HTERT RPE-1 (cell line): Measurements from ENCODE around the gene CXCL12.

Experiments used
- in situ Hi-C: fragments of 300-500 bp; cut with MboI; formaldehyde crosslinking; loops from 4 replicates; pipeline ENCODE4 v1.14.3; 2020; ENCODE audit warnings: low sequenced_read_pairs

Gene CXCL12

DNA sequence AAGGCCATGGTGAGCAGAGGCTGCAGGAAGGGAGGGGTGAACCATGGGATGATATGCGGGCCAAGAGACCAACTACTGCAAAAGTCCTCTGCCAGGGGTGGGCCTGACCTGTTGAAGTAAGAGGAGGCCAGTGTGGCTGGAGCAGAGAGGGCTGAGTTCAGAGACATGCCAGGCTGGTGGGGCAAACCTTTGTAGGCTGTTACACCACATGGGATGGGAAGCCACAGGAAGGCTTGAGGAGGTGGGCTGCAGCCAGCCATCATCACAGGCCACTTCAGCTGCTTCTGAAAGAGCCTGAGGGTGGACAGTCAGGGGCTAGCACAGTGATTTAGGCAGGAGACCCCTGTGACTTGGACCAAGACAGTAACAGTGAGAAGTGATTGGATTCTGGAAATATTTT, 20.3 kb downstream of the CXCL12 start:
- in situ Hi-C loops, result no loop called here

DNA sequence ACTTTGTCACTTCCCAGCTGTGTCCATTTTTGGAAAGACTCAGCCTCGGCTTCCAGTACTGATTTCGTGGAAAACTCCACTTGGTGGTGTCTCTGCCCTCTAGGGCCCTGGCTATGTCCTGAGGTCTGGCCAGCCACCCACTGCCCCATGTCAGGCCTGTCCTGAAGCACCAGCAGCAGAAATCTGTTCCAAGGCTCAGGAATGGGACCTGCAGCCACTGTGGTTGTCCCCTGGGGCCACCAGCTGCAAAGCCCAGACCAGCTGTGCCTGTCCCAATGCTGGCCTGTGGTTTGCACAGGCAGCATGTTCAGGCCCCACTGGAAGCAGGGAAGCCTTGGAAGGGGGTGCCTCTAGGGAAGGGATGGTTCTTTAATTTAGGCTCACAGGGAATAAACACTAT, 21.2 kb downstream of the CXCL12 start:
- in situ Hi-C loops, result no loop called here

DNA sequence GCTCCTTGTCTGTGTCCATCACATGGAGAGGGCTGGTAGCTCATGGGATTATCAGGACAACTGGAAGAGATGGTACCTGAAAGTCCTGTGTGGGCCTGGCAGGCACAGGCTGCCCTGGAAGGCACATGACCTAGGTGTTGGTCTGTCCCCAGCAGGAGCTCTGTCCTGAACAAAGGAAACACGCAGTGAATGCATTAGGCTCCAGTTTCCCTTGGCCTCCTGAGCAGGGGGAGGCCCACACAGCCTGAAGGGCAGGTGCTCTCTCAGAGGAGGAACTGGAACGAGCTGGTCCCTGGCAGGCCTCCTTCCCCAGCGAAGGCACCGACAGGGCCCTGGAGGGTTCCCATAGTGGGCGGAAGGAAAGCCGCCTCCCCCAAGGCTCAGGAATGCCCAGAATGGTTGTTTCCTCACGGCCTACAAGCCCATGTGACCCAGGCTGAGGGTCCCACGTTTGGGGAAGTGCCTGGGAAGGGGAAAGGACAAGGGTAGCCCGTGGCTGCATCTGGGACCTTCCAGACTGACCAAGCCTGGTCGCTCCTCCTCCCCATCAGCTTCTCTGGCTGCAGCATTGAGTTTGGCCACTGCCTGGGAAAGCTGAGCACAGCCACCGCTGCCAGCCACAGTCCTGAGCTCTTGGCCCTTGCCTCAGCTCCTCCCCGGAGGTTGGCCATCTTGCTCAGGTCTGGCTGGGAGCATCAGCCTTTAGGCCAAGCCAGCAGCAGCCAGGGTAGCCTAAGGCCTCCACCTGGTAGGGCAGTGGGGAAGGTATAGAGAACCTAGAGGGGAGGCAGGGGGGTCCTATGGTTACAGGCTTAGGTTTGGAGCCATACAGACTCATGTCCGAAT, 21.8 kb downstream of the CXCL12 start:
- in situ Hi-C loops, result no loop called here

DNA sequence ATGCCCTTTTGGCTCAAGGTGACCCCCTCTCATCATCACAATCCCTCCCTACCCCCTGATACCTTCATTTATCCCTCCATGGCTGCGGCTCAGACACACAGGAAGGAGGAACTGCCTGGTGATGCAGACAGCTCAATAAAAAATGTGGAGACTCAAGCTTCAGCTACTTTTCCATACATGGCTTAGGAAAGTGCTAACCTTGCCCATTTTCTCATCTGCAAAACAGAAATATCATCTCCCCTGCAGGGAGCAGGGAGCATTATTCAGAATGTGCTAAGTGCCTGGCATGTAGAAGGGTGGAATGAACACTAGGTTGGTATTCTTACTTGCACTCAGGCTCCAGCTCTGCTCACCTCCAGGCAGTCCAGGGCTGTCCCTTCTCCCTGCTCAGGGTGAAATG, 23.8 kb downstream of the CXCL12 start:
- in situ Hi-C loops, result no loop called here

DNA sequence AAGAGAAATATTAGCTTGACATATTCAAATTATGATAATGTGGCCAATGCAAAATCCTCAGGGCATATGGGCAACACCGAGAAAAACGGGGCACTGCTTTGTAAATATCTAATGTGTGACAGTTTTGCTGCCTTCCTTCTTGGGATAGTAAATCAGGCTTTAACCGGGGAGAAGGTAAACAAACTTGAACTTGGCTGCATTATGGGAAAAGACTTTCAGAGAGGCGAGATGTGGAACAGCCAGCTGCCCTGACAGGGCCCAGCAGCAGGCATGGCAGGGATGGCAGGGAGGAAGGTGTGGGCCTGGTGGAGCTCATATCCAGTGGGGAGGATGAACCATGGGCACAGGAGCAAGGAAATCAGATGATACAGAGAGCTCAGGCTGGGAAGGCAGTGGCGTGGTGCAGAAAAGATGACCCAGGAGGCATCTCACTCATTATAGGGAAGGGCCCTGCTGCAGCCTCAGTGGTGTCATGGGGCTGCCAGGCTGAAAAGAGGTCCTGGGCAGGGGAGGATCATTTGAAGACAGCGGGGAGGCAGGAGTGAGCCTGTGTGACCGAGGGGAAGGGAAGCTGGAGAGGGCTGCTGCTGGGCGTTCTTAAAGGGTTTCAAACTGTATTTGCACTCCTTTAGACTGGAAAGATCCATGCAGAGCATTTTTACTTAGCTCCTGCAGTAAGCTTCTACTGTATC, 26.7 kb downstream of the CXCL12 start:
- in situ Hi-C loops, result no loop called here

DNA sequence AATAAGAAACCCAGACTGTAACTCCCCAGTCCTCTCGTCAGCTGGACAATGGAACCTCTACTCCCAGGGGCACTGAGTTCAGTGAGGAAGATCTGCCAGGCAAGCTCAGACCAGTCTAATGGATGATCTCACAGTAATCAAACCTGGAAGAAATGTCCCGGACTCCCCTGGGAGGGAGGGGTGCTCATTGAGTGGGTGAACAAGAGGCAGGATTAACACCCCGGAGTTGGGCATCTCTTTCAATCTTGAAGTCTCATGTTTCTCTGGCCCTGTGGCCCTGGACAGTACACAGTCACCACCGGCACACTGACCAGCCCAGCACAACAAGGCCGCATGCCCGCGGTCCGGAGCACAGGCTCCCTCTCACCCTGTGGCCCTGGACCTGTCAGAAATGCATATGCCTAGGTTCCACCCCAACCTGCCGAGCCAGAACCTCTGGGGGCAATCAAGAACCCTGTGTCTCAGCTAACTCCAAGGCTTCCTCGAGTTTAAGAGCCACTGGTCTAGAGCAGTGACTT, 27.8 kb downstream of the CXCL12 start:
- in situ Hi-C loops, result no loop called here

DNA sequence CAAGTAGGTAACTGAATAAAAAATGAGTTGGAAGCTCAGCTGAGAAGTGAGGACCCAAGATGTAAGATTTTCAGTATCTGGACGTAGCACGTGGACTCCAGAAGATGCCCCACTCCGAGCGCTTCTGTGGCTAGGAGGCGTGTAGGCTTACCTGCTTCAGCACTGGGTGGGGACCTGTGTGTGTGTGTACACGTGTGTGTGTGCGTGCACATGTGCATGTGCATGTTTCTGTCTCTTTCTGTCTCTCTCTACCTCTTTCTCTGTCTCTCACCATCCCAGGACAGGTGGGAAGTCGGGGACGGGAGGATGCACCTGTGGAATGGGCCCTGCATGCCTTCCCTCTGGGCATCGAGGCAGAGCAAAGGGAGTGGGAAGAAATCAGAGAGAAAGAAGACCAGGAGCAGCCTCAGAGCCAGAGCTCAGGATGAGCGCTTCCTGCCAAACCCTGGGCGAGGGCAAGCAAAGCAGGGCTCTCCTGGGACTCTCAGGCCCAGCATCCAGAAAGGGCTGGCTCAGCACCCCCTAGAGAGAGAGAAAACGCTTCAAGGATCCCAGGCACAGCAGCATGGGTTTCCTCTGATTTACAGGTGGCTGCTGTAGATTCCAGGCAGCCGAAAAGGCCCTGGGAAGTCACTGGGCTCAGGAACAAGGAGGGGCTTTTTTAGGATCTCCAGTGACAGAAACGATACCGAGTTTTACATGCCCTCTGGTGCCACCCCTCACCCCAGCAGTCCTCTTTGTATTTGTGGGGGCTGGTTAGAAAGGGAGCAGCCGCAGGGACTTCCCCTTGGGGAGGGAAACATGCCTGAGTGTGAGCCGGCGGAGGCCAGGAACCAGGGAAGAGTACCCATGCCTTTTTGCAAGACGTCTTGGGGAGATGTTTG, 28.5 kb downstream of the CXCL12 start:
- in situ Hi-C loops, result no loop called here

DNA sequence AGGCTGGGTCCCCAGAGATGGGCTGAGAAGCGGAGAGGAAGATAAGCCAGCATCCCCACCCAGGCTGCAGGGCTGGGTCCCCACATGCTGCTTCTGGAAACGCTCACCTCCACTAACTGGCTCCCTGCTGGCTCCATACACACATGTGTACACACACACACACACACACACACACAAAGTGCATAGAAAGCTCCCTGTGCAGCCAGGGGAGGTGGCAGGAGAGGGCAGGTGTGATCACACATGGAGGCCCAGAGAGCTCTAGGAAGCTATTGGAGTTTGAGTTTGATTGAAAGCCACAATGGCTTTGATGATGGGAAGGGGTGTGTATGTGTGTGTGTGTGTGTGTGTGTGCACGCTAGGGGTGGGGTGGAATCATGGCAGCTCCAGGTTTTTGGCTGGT, 29.3 kb downstream of the CXCL12 start:
- in situ Hi-C loops, result no loop called here

DNA sequence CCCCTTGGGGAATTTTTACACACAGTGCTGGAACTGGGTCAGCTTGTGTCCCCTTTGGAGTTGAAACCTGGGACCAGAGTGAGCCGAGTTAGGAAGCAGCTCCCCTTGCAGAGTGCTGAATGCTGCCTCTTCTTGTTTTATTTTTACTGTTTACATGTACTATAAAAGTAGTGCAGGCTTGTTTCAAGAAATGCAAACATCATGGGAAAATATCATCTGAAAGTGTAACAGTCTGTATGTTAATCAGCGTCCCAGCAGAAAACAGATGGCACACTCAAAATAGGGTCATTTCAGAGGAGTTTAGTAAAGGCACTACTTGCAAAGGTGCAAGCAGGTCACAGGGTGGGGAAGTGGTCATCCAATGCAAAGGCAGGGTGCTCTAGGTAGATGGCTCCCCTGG, 30.1 kb downstream of the CXCL12 start:
- in situ Hi-C loops, result no loop called here

DNA sequence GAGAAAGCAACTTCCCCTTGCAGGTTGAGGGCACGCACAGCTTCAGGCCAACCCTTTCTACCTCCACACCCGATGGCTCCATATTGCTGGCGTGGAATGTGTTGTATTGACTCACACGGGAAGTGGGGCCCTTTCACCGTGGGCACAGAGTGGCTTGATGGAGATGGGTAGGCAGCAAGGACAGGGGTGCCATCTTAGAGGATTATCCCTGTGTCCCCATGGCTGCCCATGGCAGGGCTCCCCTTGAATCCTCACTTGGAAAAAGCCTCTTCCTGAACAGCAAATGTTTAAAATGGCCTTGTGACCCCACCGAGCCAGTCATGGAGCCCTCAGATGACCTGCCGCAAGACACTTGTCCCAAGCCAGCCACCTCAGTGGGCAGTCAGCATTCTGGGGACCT, 31.2 kb downstream of the CXCL12 start:
- in situ Hi-C loops, result no loop called here

DNA sequence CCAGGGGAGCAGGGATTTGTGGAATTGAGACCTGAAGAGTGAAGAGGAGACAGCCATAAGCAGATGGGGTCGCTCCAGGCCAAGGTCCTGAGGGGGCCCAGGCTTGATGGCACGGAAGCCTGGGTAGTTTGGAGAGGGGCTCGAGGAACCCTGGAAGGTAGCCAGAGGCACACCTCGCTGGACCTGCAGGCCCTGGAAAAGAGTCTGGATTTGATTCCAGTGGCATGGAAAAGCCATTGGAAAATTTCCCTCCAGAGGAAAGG, 31.8 kb downstream of the CXCL12 start:
- in situ Hi-C loops, result no loop called here

DNA sequence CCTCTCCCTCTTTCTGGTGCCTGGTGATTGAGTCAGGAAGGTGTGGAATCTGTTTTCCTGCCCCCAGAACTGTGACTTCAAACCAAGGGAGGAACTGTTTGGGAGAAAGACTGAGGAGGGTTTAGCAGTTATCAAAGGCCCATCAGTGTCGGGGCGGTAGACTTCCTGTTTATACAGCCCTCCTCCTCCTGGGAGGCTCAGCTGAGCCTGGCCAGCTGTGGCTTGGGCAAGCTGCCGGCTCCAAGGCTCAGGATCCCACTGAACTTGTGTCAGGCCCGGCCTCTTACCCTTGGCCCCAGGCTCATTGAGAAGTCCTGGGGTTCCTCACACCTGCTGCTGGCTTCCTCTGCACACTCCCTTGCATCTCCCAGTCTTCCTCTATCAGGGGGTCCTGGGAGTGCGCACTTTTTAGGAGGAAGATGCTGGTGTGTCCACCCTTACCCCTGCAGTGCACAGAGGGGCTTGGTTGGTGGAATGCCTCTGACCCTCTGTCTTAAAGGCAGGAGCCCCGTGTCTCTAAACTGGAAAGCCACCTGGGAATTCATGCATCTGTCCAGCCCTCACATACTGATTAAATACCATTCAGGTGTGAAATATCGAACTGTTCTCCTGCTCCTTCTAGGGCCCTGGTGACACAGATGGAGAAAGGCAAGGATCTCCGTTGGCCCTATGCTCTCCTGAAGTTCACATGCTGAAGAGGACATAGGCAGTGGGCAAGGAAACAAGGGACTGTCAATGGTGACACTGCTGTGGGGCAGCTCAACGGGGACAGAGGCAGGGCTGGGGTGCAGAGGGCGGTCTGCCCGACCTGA, 32.4 kb downstream of the CXCL12 start:
- in situ Hi-C loops, result no loop called here

DNA sequence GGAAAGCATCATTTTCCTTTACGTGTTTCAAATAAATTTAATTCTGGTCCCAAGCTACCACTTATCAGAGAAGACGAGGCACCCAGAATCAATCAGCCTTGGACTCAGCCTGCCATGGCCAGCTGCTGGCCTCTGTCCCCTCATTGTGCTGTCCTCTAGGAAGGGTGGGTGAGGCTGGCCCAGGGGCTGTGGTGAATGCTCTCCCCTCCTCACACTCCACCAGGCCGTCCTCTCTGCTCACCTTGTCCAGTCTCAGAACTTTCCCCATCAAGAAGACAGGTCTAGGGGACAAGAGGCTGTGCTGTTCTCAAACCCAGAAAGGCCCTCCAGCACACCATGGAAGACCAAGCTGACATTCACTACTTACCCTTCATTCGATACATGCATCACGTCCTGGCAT, 36.4 kb downstream of the CXCL12 start:
- in situ Hi-C loops, result no loop called here

DNA sequence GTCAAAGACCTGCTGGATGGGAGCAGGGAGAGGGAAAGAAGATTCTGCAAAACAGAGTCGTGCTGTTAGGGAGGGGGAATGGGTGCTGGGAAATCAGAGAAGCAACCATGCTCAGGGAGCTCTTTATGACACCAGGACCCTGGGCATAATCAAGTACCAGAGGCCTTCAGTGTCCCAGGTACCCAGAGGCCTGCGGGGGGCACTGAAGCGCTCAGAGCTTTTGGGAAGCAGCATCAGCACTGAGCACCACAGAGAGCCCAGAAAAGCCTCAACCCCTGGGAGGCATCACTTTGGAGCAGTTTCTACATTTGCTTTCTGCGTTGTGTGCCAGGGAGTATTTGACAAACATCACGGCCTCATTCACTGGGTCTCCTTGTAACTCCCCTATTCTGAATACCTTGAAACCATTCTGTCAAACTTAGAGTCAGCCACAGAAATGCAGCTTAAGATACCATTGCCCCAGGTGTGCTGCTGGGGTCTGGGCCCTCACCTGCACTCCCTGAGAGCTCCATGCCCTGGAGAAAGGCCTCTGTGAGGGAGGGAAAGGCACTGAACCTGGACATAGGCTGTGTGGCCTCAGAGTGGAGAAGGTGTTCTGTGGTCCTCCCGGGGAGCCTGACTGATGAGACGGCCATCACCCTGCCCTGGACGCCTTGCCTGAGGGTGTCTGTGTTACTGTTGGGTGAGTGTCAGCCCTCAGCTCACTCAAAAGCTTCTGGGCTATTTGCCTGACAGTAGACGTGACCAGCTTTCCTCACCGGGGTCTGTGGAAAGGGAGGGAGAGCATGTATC, 37.1 kb downstream of the CXCL12 start:
- in situ Hi-C loops, result no loop called here

DNA sequence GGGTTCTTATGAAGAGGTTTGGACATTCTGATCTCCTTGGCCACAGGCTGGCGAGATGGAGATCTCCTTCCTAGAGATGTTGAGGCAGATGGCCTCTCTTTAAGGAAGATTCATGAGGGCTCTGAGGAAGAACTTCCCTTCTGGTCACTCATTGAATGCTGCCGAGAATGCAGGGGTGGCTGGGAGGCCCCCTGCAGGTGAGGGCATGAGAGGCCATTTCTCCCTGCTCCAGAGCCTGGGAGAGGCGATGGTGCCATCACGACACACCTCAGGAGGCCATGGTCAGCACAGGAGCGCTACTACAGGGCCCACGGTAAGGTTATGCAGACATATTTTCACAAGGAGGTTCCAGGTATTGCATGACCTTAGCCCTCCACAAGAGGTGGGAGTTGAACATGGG, 40.2 kb downstream of the CXCL12 start:
- in situ Hi-C loops, result no loop called here

DNA sequence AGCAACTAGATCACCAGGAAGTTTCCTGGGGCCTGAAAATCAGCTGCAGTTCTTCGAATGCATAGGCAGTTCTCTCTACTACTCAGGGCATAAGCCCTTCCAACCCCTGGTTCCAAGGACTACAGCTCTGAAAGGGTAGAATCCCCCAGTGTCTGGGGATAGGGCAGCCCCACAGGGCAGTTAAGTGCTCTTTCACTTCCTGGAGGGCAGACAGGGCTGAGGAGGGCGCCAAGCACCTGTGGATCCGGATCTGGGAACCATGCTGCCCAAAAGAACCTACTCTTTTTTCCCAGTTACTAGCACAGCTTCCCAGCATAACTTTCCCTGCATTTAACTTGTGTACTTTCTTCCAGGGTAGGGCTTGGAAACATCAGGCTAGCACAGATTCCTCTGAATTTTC, 41.1 kb downstream of the CXCL12 start:
- in situ Hi-C loops, result no loop called here

DNA sequence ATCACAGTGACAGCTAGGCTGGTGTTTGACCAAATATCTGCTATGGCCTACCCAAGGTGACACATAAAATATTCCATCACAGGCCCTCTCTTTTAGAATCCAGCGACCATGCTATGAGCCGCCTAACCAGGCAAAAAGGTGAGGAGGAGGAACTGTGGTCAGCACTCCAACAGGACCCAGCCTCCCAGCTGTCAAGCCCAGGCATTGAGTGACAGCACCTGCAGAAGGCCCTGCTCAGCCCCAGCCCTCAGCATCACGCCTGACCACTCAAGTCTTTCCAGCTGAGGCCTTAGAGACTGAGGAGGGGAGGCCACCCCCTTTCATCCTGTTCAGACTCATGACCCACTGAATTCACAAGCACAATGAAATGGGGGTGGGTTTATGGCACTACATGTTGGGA, 43.0 kb downstream of the CXCL12 start:
- in situ Hi-C loops, result no loop called here

DNA sequence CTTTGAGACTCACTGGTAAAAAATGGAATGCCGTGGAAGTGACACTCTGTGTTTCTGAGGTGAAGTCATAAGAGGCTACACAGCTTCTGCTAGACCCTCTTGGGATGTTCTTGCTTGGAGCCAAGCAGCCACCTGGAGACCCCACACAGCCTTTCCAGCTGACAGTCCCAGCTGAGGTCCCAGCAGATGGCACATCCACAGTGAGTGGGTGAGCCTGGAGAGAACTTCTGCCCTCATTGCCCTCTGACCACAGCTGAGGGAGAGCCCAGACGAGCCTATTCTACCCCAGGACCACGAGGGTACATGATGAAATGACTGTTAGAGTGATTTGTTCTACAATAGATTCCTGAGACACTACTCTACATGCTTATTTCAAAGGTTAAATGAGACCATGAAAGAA, 44.3 kb downstream of the CXCL12 start:
- in situ Hi-C loops, result no loop called here

DNA sequence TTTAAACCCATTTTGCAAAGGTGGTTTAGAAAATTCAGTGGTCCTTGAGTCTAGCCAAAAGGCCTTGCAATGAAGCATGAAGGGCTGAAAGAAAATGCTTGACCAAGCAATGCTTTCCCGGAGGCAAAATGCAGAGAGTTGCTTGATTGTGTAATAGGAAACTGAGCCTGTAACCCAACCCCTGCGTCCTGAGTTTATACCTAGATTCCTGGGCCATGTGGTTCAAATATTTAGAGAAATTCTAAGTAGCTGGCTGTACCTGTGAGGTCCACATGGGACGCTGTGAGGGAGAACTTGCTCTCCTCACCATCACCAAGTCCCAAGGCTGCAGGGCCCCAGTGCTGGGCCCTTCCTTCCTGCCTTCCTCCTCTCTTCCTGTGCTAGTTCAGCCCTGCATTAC, 45.7 kb downstream of the CXCL12 start:
- in situ Hi-C loops, result no loop called here

DNA sequence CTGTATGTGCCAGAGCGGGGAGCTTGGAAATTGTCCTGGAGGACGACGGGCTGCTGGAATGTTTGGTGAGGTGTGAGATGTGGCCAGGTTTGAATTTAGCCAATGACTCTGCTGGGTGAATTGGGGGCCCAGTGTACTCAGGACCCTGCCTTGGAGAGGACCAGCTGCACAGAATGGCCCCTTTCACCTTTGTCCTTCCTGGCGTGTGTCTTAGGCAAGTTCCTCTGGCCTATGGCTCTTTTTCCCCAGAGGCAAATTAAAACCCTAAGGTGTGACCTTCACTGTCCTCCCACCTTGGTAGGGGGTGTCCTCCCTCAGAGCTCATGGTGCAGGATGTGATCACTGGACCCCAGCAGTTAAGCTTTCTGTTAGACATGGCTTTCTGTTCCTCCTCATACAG, 47.8 kb downstream of the CXCL12 start:
- in situ Hi-C loops, result no loop called here
